SK-N-SH treated with all-trans-retinoic acid at 6 μM for 48 hours (cell line): ENCODE data around the gene CCDC190.
"Not testable (repeated sequence)": the region's sequence is repeated elsewhere in the genome, so short reads cannot be mapped to it uniquely, and the experiment has no call there.

Source experiments
- ATAC-seq: fragments of 200-7000 bp; cut with Tn5 transposase; 3 replicates; pipeline ENCODE4 v1.9.1; 2020; ENCODE audit warnings: mild to moderate bottlenecking, moderate library complexity
- BACH2 ChIP-seq: fragments of 250-450 bp; sonication (Bioruptor Pico); IDR thresholded peaks from 2 replicates; pipeline ENCODE4 v1.9.0; 2021; ENCODE audit warnings: mild to moderate bottlenecking, borderline replicate concordance
- CSDC2 ChIP-seq: fragments of 250-450 bp; sonication (Bioruptor Pico); IDR thresholded peaks from 2 replicates; pipeline ENCODE4 v1.5.0; 2020; ENCODE audit warnings: mild to moderate bottlenecking, moderate library complexity
- ESRRG ChIP-seq: fragments of 250-450 bp; sonication (Bioruptor Pico); IDR thresholded peaks from 2 replicates; pipeline ENCODE4 v1.6.1; 2021; ENCODE audit warnings: mild to moderate bottlenecking
- GLIS3 ChIP-seq: fragments of 250-450 bp; sonication (Bioruptor Pico); IDR thresholded peaks from 2 replicates; pipeline ENCODE4 v1.5.0; 2020; ENCODE audit warnings: mild to moderate bottlenecking, moderate library complexity
- OSR1 ChIP-seq: fragments of 250-450 bp; sonication (Bioruptor Pico); IDR thresholded peaks from 2 replicates; pipeline ENCODE4 v1.8.0; 2022; ENCODE audit warnings: moderate library complexity, mild to moderate bottlenecking, inconsistent platforms
- PPARA ChIP-seq: fragments of 250-450 bp; sonication (Bioruptor Pico); IDR thresholded peaks from 2 replicates; pipeline ENCODE4 v1.5.0; 2020; ENCODE audit warnings: mild to moderate bottlenecking, borderline replicate concordance
- SNAI2 ChIP-seq: fragments of 250-450 bp; sonication (Bioruptor Pico); IDR thresholded peaks from 2 replicates; pipeline ENCODE4 v1.5.0; 2020; ENCODE audit warnings: mild to moderate bottlenecking, moderate library complexity
- TCF4 ChIP-seq: fragments of 250-450 bp; sonication (Bioruptor Pico); IDR thresholded peaks from 2 replicates; pipeline ENCODE4 v1.8.0; 2021; ENCODE audit warnings: mild to moderate bottlenecking, moderate library complexity, borderline replicate concordance
- ZC3H10 ChIP-seq: fragments of 250-450 bp; sonication (Bioruptor Pico); IDR thresholded peaks from 2 replicates; pipeline ENCODE4 v1.5.1; 2021; ENCODE audit warnings: mild to moderate bottlenecking, moderate library complexity
- ZFP3 ChIP-seq: fragments of 250-450 bp; sonication (Bioruptor Pico); IDR thresholded peaks from 2 replicates; pipeline ENCODE4 v1.5.0; 2020; ENCODE audit warnings: mild to moderate bottlenecking, moderate library complexity
- ZFP30 ChIP-seq: fragments of 450-650 bp; formaldehyde crosslinking; IDR thresholded peaks from 2 replicates; pipeline ENCODE4 v1.5.0; 2022; ENCODE audit warnings: mild to moderate bottlenecking, moderate library complexity
- ZNF565 ChIP-seq: fragments of 450-650 bp; formaldehyde crosslinking; conservative IDR thresholded peaks from 2 replicates; pipeline ENCODE4 v1.5.0; 2020; ENCODE audit warnings: low read depth, mild to moderate bottlenecking, moderate library complexity
- ZNF70 ChIP-seq: fragments of 450-650 bp; formaldehyde crosslinking; IDR thresholded peaks from 2 replicates; pipeline ENCODE4 v1.5.0; 2020; ENCODE audit warnings: mild to moderate bottlenecking, moderate library complexity
- TF ChIP-seq, protein P1 (sequence below): fragments of 250-450 bp; sonication (Bioruptor Pico); IDR thresholded peaks from 2 replicates; pipeline ENCODE4 v1.5.0; 2020; ENCODE audit warnings: mild to moderate bottlenecking, moderate library complexity
- TF ChIP-seq, protein P2 (sequence below): fragments of 250-450 bp; sonication (Bioruptor Pico); IDR thresholded peaks from 2 replicates; pipeline ENCODE4 v1.5.1; 2020; ENCODE audit warnings: low read depth, mild to moderate bottlenecking, moderate library complexity

The CCDC190 gene

DNA sequence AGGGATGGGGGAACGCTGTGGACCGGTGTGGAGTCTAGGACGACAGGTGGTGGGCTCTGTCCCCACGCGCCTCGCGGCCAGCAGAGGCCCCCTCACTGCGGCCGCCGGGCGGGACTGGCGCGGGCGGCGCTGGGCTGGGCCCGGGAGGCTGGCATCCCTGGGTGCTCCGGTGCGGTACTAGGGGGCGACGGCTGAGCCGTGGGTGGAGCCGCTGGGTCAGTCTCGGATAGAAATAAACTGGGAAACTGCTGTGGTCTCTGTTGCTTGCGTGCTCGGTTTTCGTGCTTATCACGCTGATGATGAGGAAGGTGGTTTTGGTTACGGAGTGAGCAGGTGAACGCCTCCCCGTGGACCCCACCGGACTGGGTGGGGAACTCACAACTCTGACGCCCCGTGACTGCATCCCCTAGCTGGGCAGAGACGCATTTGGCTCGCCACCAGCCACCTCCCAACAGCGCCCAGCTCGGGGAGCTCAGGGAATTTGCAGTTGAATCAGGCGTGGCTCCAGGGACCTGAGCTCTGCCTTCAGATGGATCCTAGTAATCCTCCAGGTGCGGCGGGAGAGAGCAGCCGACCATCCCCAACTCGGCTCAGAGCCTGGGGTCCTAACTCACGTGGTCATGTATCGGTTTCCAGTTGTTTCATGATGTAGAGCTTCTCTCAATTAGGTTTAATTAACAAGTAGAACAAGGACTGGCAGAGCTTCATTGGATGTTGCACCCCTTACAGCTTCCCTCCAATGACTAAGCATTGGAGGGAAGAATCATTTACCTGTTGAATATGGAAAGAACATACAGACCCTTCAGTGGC, 38.4 kb downstream of the CCDC190 start:
- TF ChIP-seq ZFP30 (CRISPR knock-in tag) = no peak
- no peak for TF ChIP-seq TCF4 (CRISPR knock-in tag)
- no peak for TF ChIP-seq BACH2 (CRISPR knock-in tag)
- no peak for TF ChIP-seq ZNF565 (CRISPR knock-in tag)
- TF ChIP-seq CSDC2 (CRISPR knock-in tag) = no peak
- no peak for TF ChIP-seq GLIS3
- TF ChIP-seq, protein P1, sequence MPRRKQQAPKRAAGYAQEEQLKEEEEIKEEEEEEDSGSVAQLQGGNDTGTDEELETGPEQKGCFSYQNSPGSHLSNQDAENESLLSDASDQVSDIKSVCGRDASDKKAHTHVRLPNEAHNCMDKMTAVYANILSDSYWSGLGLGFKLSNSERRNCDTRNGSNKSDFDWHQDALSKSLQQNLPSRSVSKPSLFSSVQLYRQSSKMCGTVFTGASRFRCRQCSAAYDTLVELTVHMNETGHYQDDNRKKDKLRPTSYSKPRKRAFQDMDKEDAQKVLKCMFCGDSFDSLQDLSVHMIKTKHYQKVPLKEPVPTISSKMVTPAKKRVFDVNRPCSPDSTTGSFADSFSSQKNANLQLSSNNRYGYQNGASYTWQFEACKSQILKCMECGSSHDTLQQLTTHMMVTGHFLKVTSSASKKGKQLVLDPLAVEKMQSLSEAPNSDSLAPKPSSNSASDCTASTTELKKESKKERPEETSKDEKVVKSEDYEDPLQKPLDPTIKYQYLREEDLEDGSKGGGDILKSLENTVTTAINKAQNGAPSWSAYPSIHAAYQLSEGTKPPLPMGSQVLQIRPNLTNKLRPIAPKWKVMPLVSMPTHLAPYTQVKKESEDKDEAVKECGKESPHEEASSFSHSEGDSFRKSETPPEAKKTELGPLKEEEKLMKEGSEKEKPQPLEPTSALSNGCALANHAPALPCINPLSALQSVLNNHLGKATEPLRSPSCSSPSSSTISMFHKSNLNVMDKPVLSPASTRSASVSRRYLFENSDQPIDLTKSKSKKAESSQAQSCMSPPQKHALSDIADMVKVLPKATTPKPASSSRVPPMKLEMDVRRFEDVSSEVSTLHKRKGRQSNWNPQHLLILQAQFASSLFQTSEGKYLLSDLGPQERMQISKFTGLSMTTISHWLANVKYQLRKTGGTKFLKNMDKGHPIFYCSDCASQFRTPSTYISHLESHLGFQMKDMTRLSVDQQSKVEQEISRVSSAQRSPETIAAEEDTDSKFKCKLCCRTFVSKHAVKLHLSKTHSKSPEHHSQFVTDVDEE (CRISPR knock-in tag) = no peak
- TF ChIP-seq OSR1 (CRISPR knock-in tag) = no peak
- no peak for TF ChIP-seq ZNF70 (CRISPR knock-in tag)
- TF ChIP-seq ESRRG = no peak
- no peak for TF ChIP-seq ZC3H10 (CRISPR knock-in tag)
- TF ChIP-seq, protein P2, sequence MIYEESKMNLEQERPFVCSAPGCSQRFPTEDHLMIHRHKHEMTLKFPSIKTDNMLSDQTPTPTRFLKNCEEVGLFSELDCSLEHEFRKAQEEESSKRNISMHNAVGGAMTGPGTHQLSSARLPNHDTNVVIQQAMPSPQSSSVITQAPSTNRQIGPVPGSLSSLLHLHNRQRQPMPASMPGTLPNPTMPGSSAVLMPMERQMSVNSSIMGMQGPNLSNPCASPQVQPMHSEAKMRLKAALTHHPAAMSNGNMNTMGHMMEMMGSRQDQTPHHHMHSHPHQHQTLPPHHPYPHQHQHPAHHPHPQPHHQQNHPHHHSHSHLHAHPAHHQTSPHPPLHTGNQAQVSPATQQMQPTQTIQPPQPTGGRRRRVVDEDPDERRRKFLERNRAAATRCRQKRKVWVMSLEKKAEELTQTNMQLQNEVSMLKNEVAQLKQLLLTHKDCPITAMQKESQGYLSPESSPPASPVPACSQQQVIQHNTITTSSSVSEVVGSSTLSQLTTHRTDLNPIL = no peak
- TF ChIP-seq PPARA (CRISPR knock-in tag) = no peak
- TF ChIP-seq SNAI2 (CRISPR knock-in tag) = no peak
- TF ChIP-seq ZFP3 (CRISPR knock-in tag) = no peak
- peak; percentile 84 for ATAC-seq

DNA sequence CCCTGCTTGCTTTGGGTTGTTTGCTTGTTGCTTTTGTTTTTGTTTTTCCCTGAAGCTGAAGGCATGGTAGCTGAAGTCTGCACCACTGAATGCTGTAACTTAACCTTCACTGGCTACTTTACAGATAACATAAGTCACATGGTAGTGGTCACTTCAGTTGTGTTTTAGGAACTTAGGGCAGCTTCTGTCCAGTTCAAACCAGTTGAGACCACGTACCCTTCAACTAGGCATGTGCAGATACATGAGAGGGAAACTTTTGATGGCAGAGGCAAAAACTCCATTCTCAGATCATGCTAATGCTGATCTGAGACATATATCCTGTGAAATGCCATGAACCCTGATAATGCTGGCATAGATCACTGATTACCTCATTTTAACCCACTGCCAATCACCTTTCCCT, 42.3 kb downstream of the CCDC190 start:
- not testable (repeated sequence) for ATAC-seq

DNA sequence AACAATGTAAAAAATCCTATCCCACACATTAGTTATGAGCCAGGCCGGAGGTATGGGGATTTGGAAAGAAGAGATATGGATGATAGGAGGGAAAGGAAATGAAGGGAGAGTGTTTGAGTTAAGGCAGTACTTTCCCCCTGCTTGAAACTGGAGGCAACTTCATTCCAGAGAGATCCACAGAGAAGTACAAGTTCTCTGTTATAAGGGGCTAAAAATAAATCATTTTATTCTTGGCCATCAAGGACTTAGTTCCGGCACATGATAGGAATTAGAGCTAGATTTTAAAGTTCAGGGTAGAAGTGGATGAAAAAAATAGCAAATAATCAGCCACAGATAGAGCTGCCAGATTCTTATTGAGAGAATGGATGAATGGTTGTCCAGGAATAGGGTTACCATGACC, 42.8 kb downstream of the CCDC190 start:
- not testable (repeated sequence) for ATAC-seq

DNA sequence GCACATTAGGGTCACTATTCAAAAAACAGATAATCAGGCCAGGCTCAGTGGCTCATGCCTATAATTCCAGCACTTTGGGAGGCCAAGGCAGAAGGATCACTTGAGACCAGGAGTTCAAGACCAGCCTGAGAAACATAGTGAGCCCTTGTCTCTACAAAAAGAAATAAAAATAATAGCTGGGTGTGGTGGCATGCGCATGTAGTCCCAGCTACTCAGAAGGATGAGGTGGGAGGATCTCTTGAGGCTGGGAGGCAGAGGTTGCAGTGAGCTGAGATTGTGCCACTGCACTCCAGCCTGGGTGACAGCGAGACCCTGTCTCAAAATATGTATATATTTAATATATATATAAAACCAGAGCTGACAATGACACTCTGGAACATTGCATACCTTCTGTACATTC, 48.6 kb downstream of the CCDC190 start:
- ATAC-seq = not testable (repeated sequence)

DNA sequence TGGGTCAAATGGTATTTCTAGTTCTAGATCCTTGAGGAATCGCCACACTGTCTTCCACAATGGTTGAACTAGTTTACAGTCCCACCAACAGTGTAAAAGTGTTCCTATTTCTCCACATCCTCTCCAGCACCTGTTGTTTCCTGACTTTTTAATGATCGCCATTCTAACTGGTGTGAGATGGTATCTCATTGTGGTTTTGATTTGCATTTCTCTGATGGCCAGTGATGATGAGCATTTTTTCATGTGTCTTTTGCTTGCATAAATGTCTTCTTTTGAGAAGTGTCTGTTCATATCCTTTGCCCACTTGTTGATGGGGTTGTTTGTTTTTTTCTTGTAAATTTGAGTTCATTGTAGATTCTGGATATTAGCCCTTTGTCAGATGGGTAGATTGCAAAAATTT, 53.5 kb downstream of the CCDC190 start:
- not testable (repeated sequence) for ATAC-seq
